ENCODE results near the gene OS9. TPM values are rescaled to one million over a fixed set of nuclear protein-coding genes. Genes with fewer than 3 reads are reported as not detected.

The OS9 gene
- total and polyA plus RNA-seq, 2 donors (not counting 3 experiments of a cell fraction or from before 2014, with no cell fraction given) = 212 to 561 TPM

GRCh38 chr12:57762463-57762862 lies 68.5 kb downstream of the OS9 start:
- CTCF ChIA-PET = no interaction called here

More at GRCh38 chr12:57762463-57762862, 68.5 kb downstream of the OS9 start:
- no peak for TF ChIP-seq POLR2AphosphoS5 (IDR thresholded peaks at IDR 0.05; ENCODE audit: insufficient read depth, low read depth, low read length)
- TF ChIP-seq FOS (IDR thresholded peaks at IDR 0.05; ENCODE audit: borderline replicate concordance, insufficient read depth, low read length) = no peak
- TF ChIP-seq GATA2 (IDR thresholded peaks at IDR 0.05; ENCODE audit: insufficient read depth, insufficient read length, low read depth, low read length) = no peak
- TF ChIP-seq, protein P1, sequence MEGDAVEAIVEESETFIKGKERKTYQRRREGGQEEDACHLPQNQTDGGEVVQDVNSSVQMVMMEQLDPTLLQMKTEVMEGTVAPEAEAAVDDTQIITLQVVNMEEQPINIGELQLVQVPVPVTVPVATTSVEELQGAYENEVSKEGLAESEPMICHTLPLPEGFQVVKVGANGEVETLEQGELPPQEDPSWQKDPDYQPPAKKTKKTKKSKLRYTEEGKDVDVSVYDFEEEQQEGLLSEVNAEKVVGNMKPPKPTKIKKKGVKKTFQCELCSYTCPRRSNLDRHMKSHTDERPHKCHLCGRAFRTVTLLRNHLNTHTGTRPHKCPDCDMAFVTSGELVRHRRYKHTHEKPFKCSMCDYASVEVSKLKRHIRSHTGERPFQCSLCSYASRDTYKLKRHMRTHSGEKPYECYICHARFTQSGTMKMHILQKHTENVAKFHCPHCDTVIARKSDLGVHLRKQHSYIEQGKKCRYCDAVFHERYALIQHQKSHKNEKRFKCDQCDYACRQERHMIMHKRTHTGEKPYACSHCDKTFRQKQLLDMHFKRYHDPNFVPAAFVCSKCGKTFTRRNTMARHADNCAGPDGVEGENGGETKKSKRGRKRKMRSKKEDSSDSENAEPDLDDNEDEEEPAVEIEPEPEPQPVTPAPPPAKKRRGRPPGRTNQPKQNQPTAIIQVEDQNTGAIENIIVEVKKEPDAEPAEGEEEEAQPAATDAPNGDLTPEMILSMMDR (IDR thresholded peaks at IDR 0.05; ENCODE audit: extremely low read depth in 1 of 2, insufficient read depth in 1 of 2, low read depth in 1 of 2, low read length in 2 of 2) = no peak
- no peak for TF ChIP-seq EZH2 (IDR thresholded peaks at IDR 0.05; ENCODE audit: borderline replicate concordance, low read depth, low read length, severe bottlenecking)
- no peak for TF ChIP-seq MAX (IDR thresholded peaks at IDR 0.05; ENCODE audit: insufficient read depth, insufficient read length)
- TF ChIP-seq JUN (IDR thresholded peaks at IDR 0.05; ENCODE audit: borderline replicate concordance, insufficient read depth, insufficient read length, low read depth) = no peak
- no peak for TF ChIP-seq MYC (IDR thresholded peaks at IDR 0.05; ENCODE audit: low read depth, low read length)
- no peak for TF ChIP-seq POLR2A (IDR thresholded peaks at IDR 0.05; ENCODE audit: low read depth, low read length)
- Histone ChIP-seq H4K20me1 (replicated peaks; ENCODE audit: control insufficient read depth, extremely low read depth, insufficient read depth, low read length) (no peaks in the 10 kb centered on the region), H3K9me1 (replicated peaks; ENCODE audit: control insufficient read depth, extremely low read depth, insufficient read depth, low read length) (no peaks in the 10 kb centered on the region), H3K4me1 (ENCODE audit: control insufficient read depth, extremely low read depth, insufficient read depth, low read length) (peaks cover 17% of the 10 kb centered on the region), H3K36me3 (ENCODE audit: control insufficient read depth in 2 of 2, extremely low read depth in 1 of 2, insufficient read depth in 2 of 2, low read length in 2 of 2) (no peaks in the 10 kb centered on the region), H3K9ac (replicated peaks; ENCODE audit: extremely low read depth, insufficient read depth, low read length) (no peak overlapping the region), H3K79me2 (ENCODE audit: control insufficient read depth, insufficient read depth, low read length) (no peaks in the 10 kb centered on the region), H3K4me3 (replicated peaks in 1 of 3; ENCODE audit: insufficient read depth in 1 of 3, low read depth in 1 of 3, low read length in 3 of 3) (no peak overlapping the region), H2AFZ (ENCODE audit: low read depth, low read length) (no peak overlapping the region), H3K4me2 (ENCODE audit: insufficient read depth, low read length) (no peak overlapping the region), H3K27ac (ENCODE audit: insufficient read depth, low read depth, low read length) (no peak overlapping the region), H3K27me3 (ENCODE audit: control insufficient read depth in 2 of 2, insufficient read depth in 2 of 2, low read length in 2 of 2) (peaks cover 39 to 41% of the 10 kb centered on the region in 2 experiments), H3K9me3 (replicated peaks; ENCODE audit: control insufficient read depth, insufficient read depth, low read length) (no peaks in the 10 kb centered on the region)
- FAIRE-seq (no peak), DNase-seq (ENCODE audit: low read depth, low spot score) (no peak)
- POLR2A ChIA-PET = no interaction called here
- dilution Hi-C loops (cut with MboI; ENCODE audit: extremely low pct_ligation_motif_present, low sequenced_read_pairs) (no loop called here), intact Hi-C loops (cut with micrococcal nuclease) (no loop called here)
- BruUV-seq (replicated peaks) = no TSS peak
